GM23338 (cell line): ENCODE measurements around the gene TNKS2.

Experiments used
- CREB1 ChIP-seq: fragments of 250-450 bp; sonication (Bioruptor Pico); IDR thresholded peaks from 2 replicates; pipeline ENCODE4 v1.5.0; 2020; ENCODE audit warnings: low read depth, mild to moderate bottlenecking, moderate library complexity
- CTCF ChIP-seq, 2 experiments: fragments of 200-600 bp in 1 of 2; sonication (generic) in 1 of 2; conservative IDR thresholded peaks; 2 replicates each; pipeline versions ENCODE4 v1.5.1 to v1.6.1; 2016 to 2017; ENCODE audit warnings: antibody characterized with exemption in 2 of 2, low read depth in 2 of 2, mild to moderate bottlenecking in 2 of 2, moderate library complexity in 1 of 2
- EZH2 ChIP-seq: fragments of 200-600 bp; sonication (generic); IDR thresholded peaks from one replicate; pipeline ENCODE4 v1.8.0; 2017; ENCODE audit warnings: antibody characterized with exemption, mild to moderate bottlenecking, low read depth; ENCODE audit not compliant: unreplicated experiment
- REST ChIP-seq: IDR thresholded peaks from one replicate; pipeline ENCODE4 v1.6.1; 2018; ENCODE audit warnings: antibody characterized with exemption; ENCODE audit not compliant: unreplicated experiment

- TF ChIP-seq CREB1 (CRISPR knock-in tag) (no peak), CTCF (conservative IDR thresholded peaks at IDR 0.05; ENCODE audit: low read depth in 2 of 2) (no peak), EZH2 (no peak), REST (no peak)
These were observed 65.9 kb downstream of the TNKS2 start for GRCh38 chr10:91864099-91864498.
